GM19397 (cell line): ENCODE results near the gene ZMPSTE24.
"Not testable (repeated sequence)": the region's sequence is repeated elsewhere in the genome, so short reads cannot be mapped to it uniquely, and the experiment has no call there.

ENCODE experiments used
- ATAC-seq: cut with Tn5 transposase; IDR thresholded peaks from one replicate; pipeline ENCODE4 v1.9.1; 2021; ENCODE audit warnings: mild to moderate bottlenecking, moderate library complexity; ENCODE audit not compliant: unreplicated experiment

The ZMPSTE24 gene

GRCh38 chr1:40257688-40258444 is at the start of gene ZMPSTE24:
TSS of gene ZMPSTE24 (plus strand) at chr1:40258236. CDS start at chr1:40258272, 36 bp downstream.
- ATAC-seq: peak; percentile 91

- ATAC-seq: no peak
Observed at GRCh38 chr1:40210511-40211204, 47.4 kb upstream of the ZMPSTE24 start.

GRCh38 chr1:40218333-40218732 is 39.7 kb upstream of the ZMPSTE24 start:
- no peak for ATAC-seq

GRCh38 chr1:40221471-40221905 is 36.5 kb upstream of the ZMPSTE24 start:
- not testable (repeated sequence) for ATAC-seq

- no peak for ATAC-seq
Observed at GRCh38 chr1:40221977-40222772, 35.9 kb upstream of the ZMPSTE24 start.

GRCh38 chr1:40224040-40224439 is 34.0 kb upstream of the ZMPSTE24 start:
- no peak for ATAC-seq

GRCh38 chr1:40226192-40226591 is 31.8 kb upstream of the ZMPSTE24 start:
- no peak for ATAC-seq

GRCh38 chr1:40232444-40232843 is 25.6 kb upstream of the ZMPSTE24 start:
- peak; percentile 87 for ATAC-seq

GRCh38 chr1:40239626-40240025 is 18.4 kb upstream of the ZMPSTE24 start:
- no peak for ATAC-seq

- ATAC-seq: no peak
Observed at GRCh38 chr1:40240390-40240789, 17.6 kb upstream of the ZMPSTE24 start.

- ATAC-seq: no peak
Observed at GRCh38 chr1:40241362-40241761, 16.7 kb upstream of the ZMPSTE24 start.

- ATAC-seq: no peak
Observed at GRCh38 chr1:40243351-40243750, 14.7 kb upstream of the ZMPSTE24 start.

- ATAC-seq: no peak
Observed at GRCh38 chr1:40244138-40244744, 13.8 kb upstream of the ZMPSTE24 start.

- no peak for ATAC-seq
Observed at GRCh38 chr1:40245686-40246085, 12.3 kb upstream of the ZMPSTE24 start.

GRCh38 chr1:40247655-40248054 is 10.4 kb upstream of the ZMPSTE24 start, which contains the start of gene TMCO2:
TSS of gene TMCO2 (plus strand) at chr1:40247937. CDS start at chr1:40247994, 57 bp downstream.
- ATAC-seq: no peak

- ATAC-seq: no peak
Observed at GRCh38 chr1:40248412-40248811, 9.6 kb upstream of the ZMPSTE24 start.

- no peak for ATAC-seq
Observed at GRCh38 chr1:40251456-40251855, 6.6 kb upstream of the ZMPSTE24 start.

- ATAC-seq: no peak
Observed at GRCh38 chr1:40252601-40253000, 5.4 kb upstream of the ZMPSTE24 start.

- ATAC-seq: no peak
Observed at GRCh38 chr1:40255231-40255630, 2.8 kb upstream of the ZMPSTE24 start.

- no peak for ATAC-seq
Observed at GRCh38 chr1:40256401-40257084, 1.5 kb upstream of the ZMPSTE24 start.
